ENCODE measurements around the gene HSPB9.

DNA sequence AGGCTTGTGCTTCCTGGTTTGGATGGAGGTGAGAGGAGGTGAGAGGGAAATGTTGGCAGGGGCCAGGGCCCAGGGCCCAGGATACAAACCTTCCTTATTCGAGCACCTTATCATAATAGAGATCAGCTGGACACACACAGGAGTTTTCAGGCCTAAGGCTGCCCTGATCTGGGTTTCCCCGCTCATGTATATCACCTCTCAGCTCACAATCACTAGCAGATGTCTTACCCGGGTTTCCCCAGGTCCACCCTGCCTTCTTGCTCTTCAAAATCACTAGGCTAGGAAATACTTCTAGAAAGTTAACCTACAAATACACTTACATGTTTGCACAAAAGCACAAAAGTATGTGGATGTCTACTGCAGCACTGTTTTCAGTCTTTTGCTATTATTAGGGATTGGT is 4.2 kb downstream of the HSPB9 start:
- TF ChIP-seq POLR2A (IDR thresholded peaks at IDR 0.05; ENCODE audit: low read depth, low read length) (no peak), POLR2AphosphoS5 (IDR thresholded peaks at IDR 0.05; ENCODE audit: insufficient read depth, low read depth, low read length) (no peak), MYC (IDR thresholded peaks at IDR 0.05; ENCODE audit: low read depth, low read length) (no peak), EZH2 (IDR thresholded peaks at IDR 0.05; ENCODE audit: borderline replicate concordance, low read depth, low read length, severe bottlenecking) (no peak)
- TF ChIP-seq, protein P1, sequence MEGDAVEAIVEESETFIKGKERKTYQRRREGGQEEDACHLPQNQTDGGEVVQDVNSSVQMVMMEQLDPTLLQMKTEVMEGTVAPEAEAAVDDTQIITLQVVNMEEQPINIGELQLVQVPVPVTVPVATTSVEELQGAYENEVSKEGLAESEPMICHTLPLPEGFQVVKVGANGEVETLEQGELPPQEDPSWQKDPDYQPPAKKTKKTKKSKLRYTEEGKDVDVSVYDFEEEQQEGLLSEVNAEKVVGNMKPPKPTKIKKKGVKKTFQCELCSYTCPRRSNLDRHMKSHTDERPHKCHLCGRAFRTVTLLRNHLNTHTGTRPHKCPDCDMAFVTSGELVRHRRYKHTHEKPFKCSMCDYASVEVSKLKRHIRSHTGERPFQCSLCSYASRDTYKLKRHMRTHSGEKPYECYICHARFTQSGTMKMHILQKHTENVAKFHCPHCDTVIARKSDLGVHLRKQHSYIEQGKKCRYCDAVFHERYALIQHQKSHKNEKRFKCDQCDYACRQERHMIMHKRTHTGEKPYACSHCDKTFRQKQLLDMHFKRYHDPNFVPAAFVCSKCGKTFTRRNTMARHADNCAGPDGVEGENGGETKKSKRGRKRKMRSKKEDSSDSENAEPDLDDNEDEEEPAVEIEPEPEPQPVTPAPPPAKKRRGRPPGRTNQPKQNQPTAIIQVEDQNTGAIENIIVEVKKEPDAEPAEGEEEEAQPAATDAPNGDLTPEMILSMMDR (IDR thresholded peaks at IDR 0.05; ENCODE audit: extremely low read depth in 1 of 2, insufficient read depth in 1 of 2, low read depth in 1 of 2, low read length in 2 of 2): no peak
